Left cardiac atrium (tissue), 4 donors: ENCODE data around the gene PCDHGB2. TPM values are rescaled to one million over a fixed set of nuclear protein-coding genes. Genes with fewer than 3 reads are reported as not detected.
"Not testable (repeated sequence)": the region's sequence is repeated elsewhere in the genome, so short reads cannot be mapped to it uniquely, and the experiment has no call there.

Source experiments
- ATAC-seq, 2 donors: fragments of 200-7000 bp; cut with Tn5 transposase; one replicate each; pipeline ENCODE4 v1.9.1; 2020; ENCODE audit warnings: mild to moderate bottlenecking in 2 of 2, moderate library complexity in 2 of 2
- DNase-seq: peaks from one replicate; pipeline ENCODE4 v3.0.0-alpha.2; 2020
- intact Hi-C, 2 donors: fragments of 100-400 bp; cut with DNase I; formaldehyde crosslinking; loops; one replicate each; pipeline versions ENCODE4 v1.14.1 to v1.15.1; 2022 to 2023
- long read RNA-seq: library from polyadenylated mRNA; unstranded; transcript quantifications from one replicate; pipeline ENCODE4 v2.0.0, GENCODE V29; 2021
- total RNA-seq, 2 donors: library from RNA; stranded (reverse); fragmentation: NEBNext Ultra II Directional; extraction: Animal tissue kit (Norgen Biotek cat#: 25700); gene quantifications; one replicate each; pipeline ENCODE4 v1.2.1, GENCODE V29; 2021
- donor health status: DM: no; HTN: yes; CAD: no.
- donor health status: DM: no; HTN: yes; CAD: no; lungs with severe emphysema.
- donor health status: DM: yes; HTN: yes; CAD: no.
- donor health status: Dilated cardiomyopathy.

Gene PCDHGB2
- total RNA-seq, result 1 to 10 TPM; 4.0 to 5.4 TPM
- long read RNA-seq, partial matches to known transcripts, result 0 of 1 reads
- long read RNA-seq, other reads (novel, unspliced or antisense), result 1 of 1 reads

DNA sequence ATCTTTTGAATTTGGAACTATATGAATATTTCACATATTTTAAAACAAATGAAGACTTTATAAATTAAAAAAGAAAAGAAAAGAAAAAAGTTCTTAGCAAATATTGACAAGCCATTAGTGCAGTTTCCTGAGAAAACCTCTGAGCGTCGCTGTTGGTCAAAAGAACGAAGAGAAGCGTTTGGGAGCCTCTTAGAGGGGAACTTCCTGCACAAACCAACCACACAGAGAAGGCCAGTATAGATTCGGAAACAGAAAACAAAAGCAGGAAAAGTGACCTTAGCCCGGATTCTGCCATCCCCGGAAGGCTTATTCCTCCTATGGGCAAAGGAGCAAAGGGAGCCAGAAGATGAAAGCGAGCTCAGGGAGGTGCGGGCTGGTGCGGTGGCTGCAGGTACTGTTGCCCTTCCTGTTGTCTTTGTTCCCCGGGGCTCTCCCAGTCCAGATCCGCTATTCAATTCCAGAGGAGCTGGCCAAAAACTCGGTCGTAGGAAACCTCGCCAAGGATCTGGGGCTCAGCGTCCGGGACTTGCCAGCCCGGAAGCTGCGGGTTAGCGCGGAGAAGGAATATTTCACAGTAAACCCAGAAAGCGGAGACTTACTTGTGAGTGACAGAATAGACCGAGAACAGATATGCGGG lies at the start of gene PCDHGB2:
TSS of gene PCDHGB2 (plus strand) at position 205 of the 637 bp plus-strand sequence. CDS start at position 347, 142 bp downstream.
- DNase-seq (no peak), ATAC-seq (no peak)
- intact Hi-C loops, result loop anchor here in 1 of 2 donors (10.0 kb wide), 2 partner anchors 45 to 155 kb away; partner anchors contain the start of genes PCDHB12, PCDHGA9 and PCDHGB6

DNA sequence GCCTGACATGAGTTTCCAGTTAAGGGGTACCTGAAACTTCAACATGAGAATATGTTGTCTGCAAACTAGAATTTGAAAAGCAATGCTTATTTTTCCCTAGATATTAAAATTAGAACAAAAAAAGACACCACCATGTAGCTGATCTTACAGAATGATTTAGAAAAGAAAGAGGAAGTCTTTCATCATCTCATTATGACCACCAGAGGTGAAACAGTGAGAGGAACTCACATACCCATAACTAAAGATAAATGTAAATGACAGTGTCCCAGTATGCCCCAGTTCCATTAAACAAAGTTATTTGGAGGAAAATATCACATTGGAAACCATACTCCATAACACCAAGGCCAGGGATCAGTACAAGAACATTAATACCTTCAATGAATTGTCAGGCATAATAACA lies 46.1 kb upstream of the PCDHGB2 start:
- intact Hi-C loops, result no loop called here
- DNase-seq (no peak), ATAC-seq (no peak)

- ATAC-seq, DNase-seq, intact Hi-C loops: not testable (repeated sequence)
These were observed 42.8 kb upstream of the PCDHGB2 start for GRCh38 chr5:141316963-141317362.

DNA sequence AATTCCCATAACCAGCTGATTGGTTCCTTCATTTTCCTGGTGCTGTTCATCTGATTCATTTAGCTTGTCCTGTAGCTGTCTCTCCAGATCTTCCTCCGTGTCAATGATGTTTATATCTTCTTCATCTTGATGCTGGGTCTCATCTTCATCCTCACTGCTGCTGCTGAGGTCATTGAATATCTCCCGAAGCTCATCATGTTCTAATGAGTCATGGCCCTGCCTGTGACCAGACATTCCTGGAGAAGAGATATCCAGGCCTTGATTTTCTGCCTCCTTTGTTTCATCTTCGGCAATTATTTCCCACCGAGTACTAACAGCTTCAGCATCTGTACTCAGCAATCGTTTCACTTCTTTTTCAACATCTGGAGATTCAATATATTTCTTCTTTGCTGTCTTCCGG lies 40.6 kb upstream of the PCDHGB2 start:
- DNase-seq (no peak), ATAC-seq (no peak)
- intact Hi-C loops, result no loop called here

- intact Hi-C loops, result loop anchor here in 1 of 2 donors (5.0 kb wide), 1 partner anchor 243 kb away; no protein-coding TSS in a partner anchor
- DNase-seq, result no peak
- no peak for ATAC-seq
These were observed 40.1 kb upstream of the PCDHGB2 start for GRCh38 chr5:141319699-141320098.

- intact Hi-C loops, result loop anchor here in 1 of 2 donors (5.0 kb wide), 1 partner anchor 242 kb away; no protein-coding TSS in a partner anchor
- DNase-seq (peak; percentile 92), ATAC-seq (peak; percentile 100)
These were observed 39.3 kb upstream of the PCDHGB2 start, which contains the start of gene TAF7 for GRCh38 chr5:141320225-141321169. Gene TAF7 (minus strand): TSS chr5:141320784. CDS start chr5:141320044, 740 bp downstream.

DNA sequence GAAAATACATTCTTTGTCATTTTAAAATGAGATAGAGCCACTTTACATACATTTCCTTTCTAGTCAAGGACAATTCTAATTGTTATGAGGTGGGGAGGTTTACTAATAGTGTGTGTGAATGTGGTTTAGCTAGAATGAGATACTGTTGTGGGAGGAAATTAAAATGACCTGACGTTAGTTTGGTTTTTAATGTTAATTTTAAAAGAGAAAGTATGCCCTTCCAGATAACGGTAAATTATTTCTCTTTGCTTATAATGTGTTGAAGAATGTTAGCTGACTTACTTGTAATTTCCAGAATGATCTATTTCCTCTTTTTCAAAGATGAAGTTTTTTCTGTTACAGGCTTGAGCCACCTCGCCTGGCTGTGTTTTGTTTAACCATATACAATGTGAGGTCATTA lies 37.5 kb upstream of the PCDHGB2 start:
- intact Hi-C loops, result loop anchor here in 1 of 2 donors (5.0 kb wide), 1 partner anchor 240 kb away; no protein-coding TSS in a partner anchor
- no peak for DNase-seq
- no peak for ATAC-seq

DNA sequence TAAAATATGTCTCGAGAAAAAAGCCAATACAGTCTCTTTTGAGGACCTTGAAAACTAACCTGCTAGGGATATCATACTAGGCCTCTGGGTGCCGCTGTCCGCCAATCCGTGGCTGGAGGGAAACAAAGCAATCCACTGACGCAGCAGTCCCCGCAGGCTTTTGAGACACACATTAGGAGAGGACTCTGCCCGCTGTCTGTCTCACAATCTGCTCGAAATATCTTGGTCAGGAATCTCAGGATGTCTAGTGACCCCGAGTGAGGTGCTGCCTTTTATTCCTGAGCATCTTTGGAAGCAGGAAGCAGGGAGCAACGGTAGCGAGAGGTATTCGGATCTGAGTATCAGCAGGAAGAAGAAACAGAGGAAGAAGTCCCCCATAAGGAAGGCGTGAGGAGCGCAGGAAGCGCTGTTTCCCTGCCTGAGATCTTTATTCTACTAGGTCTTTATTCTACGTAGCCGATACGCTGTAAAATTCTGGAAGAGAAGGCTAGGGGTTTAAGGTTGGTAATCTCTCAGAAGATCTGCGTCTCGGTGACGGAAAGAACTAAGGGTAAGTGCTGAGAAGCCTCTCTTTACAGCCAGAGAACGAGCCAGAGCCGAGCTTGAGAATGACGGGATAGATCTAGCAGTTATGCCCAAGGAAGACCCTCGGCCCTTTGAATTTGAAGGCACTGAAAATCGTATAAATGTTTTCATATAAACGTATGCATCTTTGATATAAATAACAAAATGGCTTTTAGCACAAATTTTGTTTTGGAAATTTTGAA lies 33.5 kb upstream of the PCDHGB2 start:
- ATAC-seq (peak; percentile 90 to 93), DNase-seq (peak; percentile 55)
- intact Hi-C loops, result no loop called here

- DNase-seq, result no peak
- intact Hi-C loops, result no loop called here
- no peak for ATAC-seq
These were observed 31.6 kb upstream of the PCDHGB2 start for GRCh38 chr5:141328231-141328630.

DNA sequence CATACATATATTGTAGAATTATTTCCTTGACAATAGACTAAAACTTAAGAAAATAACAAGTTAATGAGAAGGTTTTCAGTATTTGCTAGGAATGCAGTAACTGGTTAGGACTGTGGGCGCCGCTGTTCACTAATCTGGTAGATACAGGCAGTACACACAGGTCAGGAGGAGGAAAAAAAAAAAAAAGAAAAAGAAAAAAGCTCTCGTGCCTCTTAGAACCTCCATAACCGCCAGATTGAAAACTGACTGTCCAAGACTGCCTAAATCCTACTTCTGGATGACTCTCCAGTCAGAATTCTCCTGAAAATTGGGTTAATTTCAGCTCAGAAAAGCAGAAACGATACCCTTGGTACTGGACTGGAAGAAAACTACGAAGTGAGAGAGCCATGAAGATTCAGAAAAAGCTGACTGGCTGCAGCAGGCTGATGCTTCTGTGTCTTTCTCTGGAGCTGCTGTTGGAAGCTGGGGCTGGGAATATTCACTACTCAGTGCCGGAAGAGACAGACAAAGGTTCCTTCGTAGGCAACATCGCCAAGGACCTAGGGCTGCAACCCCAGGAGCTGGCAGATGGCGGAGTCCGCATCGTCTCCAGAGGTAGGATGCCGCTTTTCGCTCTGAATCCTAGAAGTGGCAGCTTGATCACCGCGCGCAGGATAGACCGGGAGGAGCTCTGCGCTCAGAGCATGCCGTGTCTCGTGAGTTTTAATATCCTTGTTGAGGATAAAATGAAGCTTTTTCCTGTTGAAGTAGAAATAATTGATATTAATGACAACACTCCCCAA lies 29.3 kb upstream of the PCDHGB2 start, which contains the start of gene PCDHGA1:
TSS of gene PCDHGA1 (plus strand) at position 216 of the 782 bp plus-strand sequence.
- ATAC-seq, result peak in 1 of 2 donors; percentile 66
- intact Hi-C loops, result loop anchor here in 1 of 2 donors (10.0 kb wide), 1 partner anchor 234 kb away; no protein-coding TSS in a partner anchor
- no peak for DNase-seq

GRCh38 chr5:141332571-141332970 lies 27.2 kb upstream of the PCDHGB2 start:
- DNase-seq, ATAC-seq: not testable (repeated sequence)
- intact Hi-C loops, result loop anchor here in 1 of 2 donors (10.0 kb wide), 1 partner anchor 232 kb away; no protein-coding TSS in a partner anchor

GRCh38 chr5:141338538-141339306 lies 21.1 kb upstream of the PCDHGB2 start, which contains the start of gene PCDHGA2:
Gene PCDHGA2 (plus strand): TSS chr5:141338760.
- DNase-seq (peak; percentile 31), ATAC-seq (peak; percentile 74 to 78)
- intact Hi-C loops, result loop anchor here (5.0 to 10.0 kb wide), 2 partner anchors 224 to 226 kb away; no protein-coding TSS in a partner anchor

- intact Hi-C loops, ATAC-seq: not testable (repeated sequence)
These were observed 18.9 kb upstream of the PCDHGB2 start for GRCh38 chr5:141340781-141341354.

DNA sequence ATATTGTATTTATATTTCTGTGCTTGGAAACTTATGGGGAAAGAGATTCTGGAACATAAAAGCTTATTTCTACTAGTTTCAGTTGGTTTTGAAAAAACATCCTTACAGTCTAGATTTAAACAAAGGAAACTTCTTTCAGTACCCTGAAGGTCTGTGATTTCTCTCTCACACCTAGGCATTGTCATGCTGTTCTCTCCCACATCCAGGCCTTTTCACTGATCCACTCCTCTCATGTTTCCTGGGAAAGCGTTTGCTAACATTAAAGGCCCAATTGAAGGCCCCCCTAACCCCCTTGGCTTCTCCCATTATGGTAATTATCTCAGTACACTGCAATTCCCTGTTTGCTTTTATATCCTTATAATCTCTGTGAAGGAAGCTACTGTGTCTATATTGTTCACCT lies 17.0 kb upstream of the PCDHGB2 start:
- intact Hi-C loops, result no loop called here
- ATAC-seq (no peak), DNase-seq (no peak)

More at GRCh38 chr5:141340781-141341354, 18.9 kb upstream of the PCDHGB2 start:
- not testable (repeated sequence) for DNase-seq

- DNase-seq (no peak), ATAC-seq (peak; percentile 34 to 58)
- intact Hi-C loops, result no loop called here
These were observed 16.4 kb upstream of the PCDHGB2 start, which contains the start of gene PCDHGA3 for GRCh38 chr5:141343242-141343952. Gene PCDHGA3 (plus strand): TSS chr5:141343829. CDS start chr5:141344034, 205 bp downstream.
